Measurements from ENCODE around the gene KIF4B. TPM values are rescaled to one million over a fixed set of nuclear protein-coding genes. Genes with fewer than 3 reads are reported as not detected.

Gene KIF4B
- total and polyA plus RNA-seq, 2 of the 13 experiments (the other 11 are each of a cell fraction or from before 2014, with no cell fraction given) = 0.04 TPM; not detected in 1

- no peak for TF ChIP-seq USF2 (IDR thresholded peaks at IDR 0.05; ENCODE audit: low read depth, low read length)
- no peak for TF ChIP-seq USF2 (CRISPR knock-in tag; IDR thresholded peaks at IDR 0.05; ENCODE audit: borderline replicate concordance)
- TF ChIP-seq NFKB2 (CRISPR knock-in tag; IDR thresholded peaks at IDR 0.05; ENCODE audit: borderline replicate concordance) = no peak
- no peak for TF ChIP-seq POGK (CRISPR knock-in tag; conservative IDR thresholded peaks at IDR 0.05)
- no peak for TF ChIP-seq HHEX (CRISPR knock-in tag; IDR thresholded peaks at IDR 0.05)
Measured at GRCh38 chr5:155024015-155024414, 10.5 kb downstream of the KIF4B start (continued).

- no peaks in the 10 kb centered on the region for H3K9me3 ChIP-seq (ENCODE audit: low read length)
- no peaks in the 10 kb centered on the region for H3K36me3 ChIP-seq (replicated peaks in 1 of 2; ENCODE audit: control insufficient read depth in 1 of 2, insufficient read depth in 2 of 2, low read length in 2 of 2)
- 0 out of 2 replicates have a peak, but pooled peaks cover 6% of the 10 kb centered on the region for H3K4me1 ChIP-seq (ENCODE audit: insufficient read depth, low read length)
- intact Hi-C loops (cut with micrococcal nuclease; ENCODE audit: unreplicated experiment) = no loop called here
- FAIRE-seq (no peak), DNase-seq (ENCODE audit: low spot score) (no peak), ATAC-seq (no peak)
- H3K27me3 ChIP-seq (ENCODE audit: control insufficient read depth in 1 of 2, insufficient read depth in 2 of 2, low read length in 2 of 2) = peaks cover 1 to 7% of the 10 kb centered on the region in 2 experiments; a peak in 3 of 5 replicates
- BruUV-seq (replicated peaks) = no TSS peak
- H3K4me2 ChIP-seq (ENCODE audit: low read depth, low read length) = no peak overlapping the region
- no peaks in the 10 kb centered on the region for H4K20me1 ChIP-seq (ENCODE audit: insufficient read depth, low read length)
- H3K27ac ChIP-seq (ENCODE audit: extremely low read length, insufficient read depth, low read length) = no peak overlapping the region
- POLR2A ChIA-PET = no interaction called here
- CTCF ChIA-PET (ENCODE audit: low intra/inter-chr PET ratio, low total read pairs) = no interaction called here
- 0% methylated on average over 2 of the region's 2 CpGs for WGBS (ENCODE audit: low lambda C conversion rate)
- H3K4me3 ChIP-seq (replicated peaks in 1 of 3; ENCODE audit: insufficient read depth in 1 of 3, low read depth in 2 of 3, low read length in 3 of 3) = no peak overlapping the region
- TF ChIP-seq SOX13 (IDR thresholded peaks at IDR 0.05) (no peak), SOX13 (CRISPR knock-in tag; conservative IDR thresholded peaks at IDR 0.05 in 1 of 2, IDR thresholded peaks at IDR 0.05 in 1 of 2) (no peak), KMT2B (CRISPR knock-in tag; IDR thresholded peaks at IDR 0.05) (no peak), ATM (IDR thresholded peaks at IDR 0.05; ENCODE audit: borderline replicate concordance) (no peak), SKI (IDR thresholded peaks at IDR 0.05; ENCODE audit: partially characterized antibody) (no peak), ZNF616 (CRISPR knock-in tag; IDR thresholded peaks at IDR 0.05; ENCODE audit: low read depth) (no peak), ERF (CRISPR knock-in tag; IDR thresholded peaks at IDR 0.05) (no peak)
- in situ Hi-C loops (cut with HindIII; ENCODE audit: extremely low pct_ligation_motif_present, low pct_unique_long_range_greater_than_20kb) = loop anchor here (10.0 kb wide), 1 partner anchor 51 kb away; no protein-coding TSS in a partner anchor
- H3K79me2 ChIP-seq (ENCODE audit: insufficient read depth, low read length) = no peaks in the 10 kb centered on the region
- no peak overlapping the region for H2AFZ ChIP-seq (ENCODE audit: low read length)
- no peak overlapping the region for H3K9ac ChIP-seq (ENCODE audit: insufficient read depth, low read depth, low read length)
Measured at GRCh38 chr5:155025895-155026294, 12.3 kb downstream of the KIF4B start.

Measured in HepG2 (cell line).